Breast epithelium (tissue), 3 donors: Measurements from ENCODE around the gene LAMB4.

Source experiments
- CTCF ChIP-seq, 3 donors: fragments of 450-650 bp; IDR thresholded peaks; one replicate each; pipeline ENCODE4 v1.5.1; 2016 to 2017; ENCODE audit warnings: antibody characterized with exemption in 3 of 3, mild to moderate bottlenecking in 3 of 3, moderate library complexity in 3 of 3
- POLR2A ChIP-seq: fragments of 450-650 bp; IDR thresholded peaks from one replicate; pipeline ENCODE4 v1.6.1; 2016; ENCODE audit warnings: antibody characterized with exemption, mild to moderate bottlenecking, moderate library complexity
- POLR2AphosphoS5 ChIP-seq, 3 donors: sonication (generic); formaldehyde crosslinking; IDR thresholded peaks; one replicate each; pipeline ENCODE4 v1.6.1; 2017; ENCODE audit warnings: antibody characterized with exemption in 3 of 3

GRCh38 chr7:108078211-108078673 is 51.9 kb downstream of the LAMB4 start:
- no peak for TF ChIP-seq CTCF (IDR thresholded peaks at IDR 0.05)
- no peak for TF ChIP-seq POLR2A
- no peak for TF ChIP-seq POLR2AphosphoS5 (IDR thresholded peaks at IDR 0.05)
